HCT116 (cell line): ENCODE measurements around the gene TMEM87A. TPM values are rescaled to one million over a fixed set of nuclear protein-coding genes. Genes with fewer than 3 reads are reported as not detected.

ENCODE experiments used
- ATAC-seq: fragments of 200-7000 bp; cut with Tn5 transposase; 2 replicates; pipeline ENCODE4 v1.9.1; 2020; ENCODE audit warnings: mild to moderate bottlenecking, moderate library complexity
- BruUV-seq: library from RNA; stranded (reverse); fragments of 400-500 nt; replicated peaks from 2 replicates; lab custom pipeline; 2021; lab: Mats Ljungman, UMichigan
- CTCF ChIA-PET: fragments of 300-600 bp; sonication (Branson Sonifier 250); formaldehyde crosslinking; loops from one replicate; lab custom pipeline; 2021; ENCODE audit warnings: antibody characterized with exemption; lab: Charles Lee
- POLR2A ChIA-PET: fragments of 300-600, 350-600 bp; sonication (Branson Sonifier 250); formaldehyde crosslinking; loops from one replicate; lab custom pipeline; 2021; ENCODE audit warnings: antibody characterized with exemption; lab: Charles Lee
- RAD21 ChIA-PET, 2 experiments: fragments of 300-600 bp; sonication (Branson Sonifier 250); formaldehyde crosslinking; loops; one replicate each; lab custom pipeline; 2023; ENCODE audit warnings: low total read pairs in 2 of 2; ENCODE audit not compliant: uncharacterized antibody in 2 of 2, unreplicated experiment in 2 of 2, low non-redundant PET in 1 of 2; lab: Charles Lee
- DNase-seq: peaks from one replicate; pipeline ENCODE4 v3.0.0-alpha.2; 2010; ENCODE audit warnings: low read depth, low spot score
- H2AFZ ChIP-seq: fragments of 200-600 bp; shearing (Covaris generic), sonication (generic); 2 replicates; pipeline ENCODE4 v1.6.1; 2017; ENCODE audit warnings: low read depth, mixed run types, mixed read lengths, antibody characterized with exemption, low read length; ENCODE audit not compliant: poor library complexity, severe bottlenecking
- H3K27ac ChIP-seq: 2 replicates; pipeline ENCODE4 v1.5.1; 2012; ENCODE audit warnings: low read depth, low read length
- H3K27me3 ChIP-seq: fragments of 200-600 bp; sonication (generic); 2 replicates; pipeline ENCODE4 v1.6.1; 2016; ENCODE audit warnings: mixed run types, low read length, mixed read lengths; ENCODE audit not compliant: insufficient read depth
- H3K36me3 ChIP-seq, 2 experiments: fragments of 200-500 bp in 1 of 2; fragments of 200-600 bp in 1 of 2; sonication (Bioruptor generic) in 1 of 2; sonication (generic) in 1 of 2; 2 replicates each; pipeline versions ENCODE4 v1.5.1 to v1.6.1; 2014 to 2016; ENCODE audit warnings: low read length in 2 of 2, inconsistent platforms in 1 of 2, mixed read lengths in 1 of 2, mixed run types in 1 of 2; ENCODE audit not compliant: insufficient read depth in 2 of 2, control insufficient read depth in 1 of 2
- H3K4me1 ChIP-seq, 2 experiments: fragments of 200-600 bp in 1 of 2; sonication (generic) in 1 of 2; 2 replicates each; pipeline versions ENCODE4 v1.5.1 to v1.6.1; 2012 to 2017; ENCODE audit warnings: low read length in 2 of 2, inconsistent platforms in 1 of 2, mild to moderate bottlenecking in 1 of 2, mixed read lengths in 1 of 2, mixed run types in 1 of 2, moderate library complexity in 1 of 2; ENCODE audit not compliant: insufficient read depth in 2 of 2, control insufficient read depth in 1 of 2
- H3K4me2 ChIP-seq: fragments of 200-600 bp; sonication (generic); 2 replicates; pipeline ENCODE4 v1.6.1; 2017; ENCODE audit warnings: mixed run types, low read length, mixed read lengths
- H3K4me3 ChIP-seq, 2 experiments: fragments of 200-600 bp in 1 of 2; sonication (generic) in 1 of 2; replicated peaks in 1 of 2; 2 replicates each; pipeline ENCODE4 v1.5.1; 2011 to 2016; ENCODE audit warnings: low read length in 2 of 2, control low read depth in 1 of 2, low read depth in 1 of 2, mild to moderate bottlenecking in 1 of 2, mixed read lengths in 1 of 2, mixed run types in 1 of 2
- H3K79me2 ChIP-seq: fragments of 200-600 bp; sonication (generic); 2 replicates; pipeline ENCODE4 v1.6.1; 2017; ENCODE audit warnings: mild to moderate bottlenecking, mixed run types, low read length, moderate library complexity, mixed read lengths; ENCODE audit not compliant: insufficient read depth
- H3K9ac ChIP-seq: fragments of 200-600 bp; sonication (generic); 2 replicates; pipeline ENCODE4 v1.6.1; 2016; ENCODE audit warnings: low read length, mixed read lengths
- H3K9me2 ChIP-seq: fragments of 200-600 bp; sonication (generic), shearing (Covaris generic); 2 replicates; pipeline ENCODE4 v1.6.1; 2017; ENCODE audit warnings: mixed run types, mild to moderate bottlenecking, moderate library complexity; ENCODE audit not compliant: insufficient read depth
- H3K9me3 ChIP-seq, 2 experiments: fragments of 200-500 bp in 1 of 2; fragments of 200-600 bp in 1 of 2; sonication (Bioruptor generic) in 1 of 2; sonication (generic) in 1 of 2; 2 replicates each; pipeline ENCODE4 v1.6.1; 2014 to 2017; ENCODE audit warnings: low read length in 2 of 2, mixed read lengths in 2 of 2, inconsistent platforms in 1 of 2, low read depth in 1 of 2, mild to moderate bottlenecking in 1 of 2, mixed run types in 1 of 2, moderate library complexity in 1 of 2; ENCODE audit not compliant: control insufficient read depth in 1 of 2, insufficient read depth in 1 of 2
- H4K20me1 ChIP-seq: fragments of 200-600 bp; sonication (generic), shearing (Covaris generic); 2 replicates; pipeline ENCODE4 v1.6.1; 2017; ENCODE audit warnings: mixed run types, mild to moderate bottlenecking, moderate library complexity; ENCODE audit not compliant: insufficient read depth
- CTCF ChIP-seq, 3 experiments: fragments of 200-600 bp in 1 of 3; sonication (generic) in 1 of 3; IDR thresholded peaks in 2 of 3; conservative IDR thresholded peaks in 1 of 3; 2 replicates each; pipeline ENCODE4 v1.5.1; 2012 to 2017; ENCODE audit warnings: low read depth in 2 of 3, low read length in 2 of 3, antibody characterized with exemption in 1 of 3, borderline replicate concordance in 1 of 3, control low read depth in 1 of 3, mild to moderate bottlenecking in 1 of 3, mixed read lengths in 1 of 3, mixed run types in 1 of 3, moderate library complexity in 1 of 3; ENCODE audit not compliant: insufficient read depth in 1 of 3
- EZH2 ChIP-seq: fragments of 200-600 bp; sonication (generic); IDR thresholded peaks from 2 replicates; pipeline ENCODE4 v1.6.1; 2017; ENCODE audit warnings: antibody characterized with exemption, mixed run types
- intact Hi-C: fragments of 100-400 bp; cut with micrococcal nuclease; formaldehyde crosslinking; loops from 2 replicates; pipeline ENCODE4 v1.10.0; 2022
- total RNA-seq: library from RNA; stranded (reverse); gene quantifications from one replicate; pipeline ENCODE4 v1.2.1, GENCODE V29; 2021; ENCODE audit not compliant: unreplicated experiment

The TMEM87A gene
- total RNA-seq, 1 experiment from 2014 or later, result 44.0 TPM

- TF ChIP-seq CTCF (IDR thresholded peaks at IDR 0.05 in 2 of 3, conservative IDR thresholded peaks at IDR 0.05 in 1 of 3; ENCODE audit: borderline replicate concordance in 1 of 3, insufficient read depth in 1 of 3, low read depth in 2 of 3, low read length in 2 of 3), result no peak
These were observed 65.3 kb downstream of the TMEM87A start, which contains the start of gene VPS39 (continued) for GRCh38 chr15:42207674-42208579.

- H3K9me3 ChIP-seq, result no peaks in the 10 kb centered on the region
- intact Hi-C loops, result no loop called here
- H3K9me2 ChIP-seq, result no peaks in the 10 kb centered on the region
- ATAC-seq, result no peak
- peaks cover 15% of the 10 kb centered on the region for H3K79me2 ChIP-seq
- CTCF ChIA-PET, result no interaction called here
- peaks cover 7 to 17% of the 10 kb centered on the region in 2 experiments for H3K4me1 ChIP-seq
- TF ChIP-seq EZH2, result no peak
- TF ChIP-seq, all 23 proteins: peak for 0
- no peaks in the 10 kb centered on the region for H3K27me3 ChIP-seq
- H3K4me2 ChIP-seq, result peak overlapping the region; percentile 75; the same call in 1 of the 2 replicates
- H3K4me3 ChIP-seq, result no peak overlapping the region
- H3K27ac ChIP-seq, result no peak overlapping the region
- ChIA-PET POLR2A (no interaction called here), RAD21 (interaction anchor here in 1 of 2 experiments (1.0 kb wide), 1 partner anchor 179 kb away, joined by 3 read pairs; no protein-coding TSS in a partner anchor)
- no peaks in the 10 kb centered on the region for H4K20me1 ChIP-seq
- H3K9ac ChIP-seq, result no peak overlapping the region
- peaks cover 10 to 13% of the 10 kb centered on the region in 2 experiments; a peak in 2 of 4 replicates for H3K36me3 ChIP-seq
- no peak for DNase-seq
- H2AFZ ChIP-seq, result no peak overlapping the region
- no TSS peak for BruUV-seq
These were observed 66.8 kb downstream of the TMEM87A start for GRCh38 chr15:42206406-42206805.
